ENCODE measurements around the gene RCBTB2.

- no peak for TF ChIP-seq CTCF (IDR thresholded peaks at IDR 0.05)
- no peak for TF ChIP-seq POLR2A (IDR thresholded peaks at IDR 0.05)
These were observed 2.9 kb upstream of the RCBTB2 start for GRCh38 chr13:48535766-48536165.
